GM20431 (cell line): Measurements from ENCODE around the gene TMEM165.

ENCODE experiments used
- in situ Hi-C: fragments of 300-500 bp; cut with MseI, MboI; formaldehyde crosslinking; loops from one replicate; pipeline ENCODE4 v1.15.0; 2020; ENCODE audit warnings: low sequenced_read_pairs; ENCODE audit not compliant: unreplicated experiment

Gene TMEM165

DNA sequence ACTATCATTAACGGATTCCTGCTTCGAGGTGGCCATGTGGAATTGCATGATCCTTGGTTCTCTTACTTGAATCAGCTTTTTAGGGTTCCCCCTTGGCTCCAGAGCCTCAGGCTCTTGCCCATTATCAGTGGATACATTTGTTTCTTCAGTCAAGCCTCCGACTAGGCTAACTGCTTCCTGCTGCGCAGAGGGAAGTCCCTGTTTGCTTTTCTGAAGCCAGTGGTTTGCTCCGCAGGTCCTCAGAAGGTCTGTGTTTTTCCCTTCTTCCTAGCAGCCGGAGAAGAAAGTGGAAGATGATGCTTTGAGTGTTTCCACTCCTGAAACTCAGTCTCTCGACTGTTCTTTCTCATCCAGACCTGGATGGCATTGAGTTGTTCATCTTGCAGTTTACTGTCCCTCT, 29.1 kb upstream of the TMEM165 start:
- in situ Hi-C loops: no loop called here

DNA sequence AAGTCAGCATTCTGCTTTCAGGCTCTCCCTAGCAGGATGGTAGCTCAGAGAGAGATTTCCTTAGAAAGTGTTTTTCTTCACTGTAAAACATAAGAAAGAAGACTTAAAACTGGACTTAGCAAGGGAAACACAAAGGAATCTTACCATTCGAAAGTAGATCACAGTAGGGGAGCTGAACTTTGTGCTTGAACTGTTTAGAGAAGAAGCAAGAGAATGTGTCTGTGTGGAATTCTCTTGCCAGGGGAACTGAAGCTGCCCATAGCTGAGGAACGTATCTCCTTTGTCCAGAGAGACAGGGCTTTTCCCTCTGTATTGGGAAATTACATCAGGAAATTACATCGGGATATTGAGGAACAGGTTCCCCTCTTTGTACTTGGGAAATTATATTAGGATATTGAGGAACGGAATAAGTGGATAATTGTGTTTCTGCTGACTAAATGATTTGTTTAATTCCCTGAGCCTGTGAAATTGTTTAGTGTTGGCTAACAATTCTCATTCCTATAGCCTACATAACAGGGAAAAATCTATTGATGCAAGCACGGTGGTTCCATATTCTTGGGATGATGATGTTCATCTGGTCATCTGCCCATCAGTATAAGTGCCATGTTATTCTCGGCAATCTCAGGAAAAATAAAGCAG, 28.6 kb upstream of the TMEM165 start:
- in situ Hi-C loops: no loop called here

DNA sequence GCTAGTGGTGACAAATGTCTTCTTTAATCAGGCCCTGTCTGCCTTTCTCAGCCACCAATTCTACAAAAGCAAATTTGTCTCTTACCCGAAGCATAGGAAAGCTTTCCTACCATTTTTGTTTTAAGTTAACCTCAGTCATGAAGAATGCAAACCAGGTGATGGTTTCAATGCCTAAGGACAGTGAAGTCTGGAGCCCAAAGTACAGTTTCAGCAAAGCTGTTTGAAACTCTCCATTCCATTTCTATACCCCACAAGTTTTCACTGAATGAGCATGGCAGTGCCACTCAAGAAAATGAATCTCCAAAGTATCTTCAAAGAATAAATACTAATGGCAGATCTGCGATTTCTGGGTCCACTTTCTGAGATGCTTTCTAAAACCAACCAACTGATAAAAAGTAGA, 25.8 kb upstream of the TMEM165 start:
- in situ Hi-C loops: no loop called here

DNA sequence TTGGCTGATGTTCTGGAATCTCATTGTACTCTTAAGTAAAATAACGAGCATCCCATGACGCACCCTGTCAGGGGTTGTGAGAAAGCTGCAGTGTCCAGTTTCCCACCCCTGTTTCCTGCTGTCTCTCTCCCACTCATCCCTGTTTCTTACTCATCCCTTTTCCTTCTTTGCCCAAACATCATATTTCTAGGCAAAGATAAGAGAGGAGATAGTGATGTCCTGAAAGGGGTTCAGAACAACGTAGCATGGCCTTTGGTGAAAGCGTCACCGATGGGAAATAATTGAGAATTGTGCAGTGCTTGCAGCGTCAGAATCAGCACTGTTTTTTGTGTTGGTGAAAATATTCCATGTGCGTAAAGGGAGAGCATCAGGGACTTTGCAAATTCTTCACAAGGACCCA, 23.5 kb upstream of the TMEM165 start:
- in situ Hi-C loops: no loop called here

DNA sequence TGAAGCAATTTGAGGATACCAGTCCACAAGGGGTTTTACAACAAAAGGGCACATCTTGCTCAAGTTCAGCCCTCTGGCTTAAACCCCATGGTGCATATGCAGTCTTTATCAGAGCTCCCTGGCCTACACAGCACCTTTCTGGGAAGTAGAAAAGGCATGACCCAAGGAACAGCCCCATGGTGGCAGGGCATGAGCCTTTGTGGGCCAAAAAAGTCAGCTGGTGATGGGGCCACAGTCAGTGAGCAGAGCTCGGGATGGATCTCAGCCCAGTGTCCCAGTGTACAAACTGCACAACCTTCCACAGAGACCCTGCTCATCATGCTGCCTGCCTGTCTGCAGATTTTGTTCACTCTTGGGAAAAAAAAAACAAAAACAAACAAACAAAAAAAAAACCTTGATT, 22.3 kb upstream of the TMEM165 start:
- in situ Hi-C loops: no loop called here

DNA sequence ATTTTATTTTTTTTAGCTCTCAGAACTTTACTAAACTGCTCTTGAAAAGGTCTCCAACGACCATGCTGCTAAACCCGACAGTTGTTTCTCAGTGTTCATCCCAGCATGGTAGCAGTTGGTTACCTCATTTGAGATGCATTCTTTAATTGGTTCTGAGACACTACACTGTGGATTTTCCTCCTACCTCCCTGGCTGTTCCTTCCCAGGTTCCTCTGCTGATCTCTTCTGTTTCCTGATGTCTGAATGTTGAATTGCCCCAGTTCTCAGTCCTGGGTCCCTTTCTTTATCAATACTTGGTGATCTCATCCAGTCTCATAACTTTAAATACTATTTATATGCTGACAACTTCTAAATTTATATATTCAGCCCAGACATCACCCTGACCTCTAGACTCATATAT, 19.1 kb upstream of the TMEM165 start:
- in situ Hi-C loops: no loop called here

DNA sequence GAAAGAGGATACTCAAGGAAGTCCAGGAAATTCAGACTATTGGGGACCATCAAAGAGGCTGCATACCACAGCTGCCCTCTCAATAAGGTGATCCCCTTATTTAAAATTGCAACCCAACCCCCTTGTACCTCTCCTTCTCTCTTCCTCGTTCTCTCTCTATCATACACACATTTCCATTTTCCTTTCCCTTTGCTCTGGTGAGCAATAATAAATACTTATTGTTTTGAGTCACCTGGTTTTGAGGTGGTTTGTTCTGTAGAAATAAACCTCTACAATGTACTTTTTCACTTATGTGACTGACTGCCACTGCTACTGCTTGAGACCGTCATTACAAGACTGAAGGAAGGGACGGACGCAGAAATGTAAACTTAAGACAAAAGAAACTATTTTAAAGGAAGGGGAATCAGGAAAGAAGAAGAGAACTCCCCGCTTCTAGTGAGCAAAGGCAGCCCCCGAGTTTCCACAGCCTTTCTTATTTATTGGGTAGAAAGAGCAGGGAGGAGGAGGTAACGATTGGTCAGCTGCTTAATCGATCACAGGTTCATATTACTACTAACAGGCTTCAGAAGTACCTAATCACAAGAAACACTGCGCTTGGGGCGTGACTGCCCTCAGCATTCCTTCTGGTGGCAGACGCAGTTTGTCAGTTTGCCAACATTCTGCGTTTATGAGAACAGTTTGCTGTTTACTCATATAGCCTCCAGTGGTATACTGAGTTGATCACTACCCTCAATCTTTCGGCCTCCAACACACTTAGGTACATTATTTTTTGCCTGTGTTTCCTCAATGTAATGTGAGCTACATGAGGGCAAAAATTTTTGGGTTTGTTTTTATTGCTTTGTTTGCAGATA, 16.9 kb upstream of the TMEM165 start:
- in situ Hi-C loops: no loop called here

DNA sequence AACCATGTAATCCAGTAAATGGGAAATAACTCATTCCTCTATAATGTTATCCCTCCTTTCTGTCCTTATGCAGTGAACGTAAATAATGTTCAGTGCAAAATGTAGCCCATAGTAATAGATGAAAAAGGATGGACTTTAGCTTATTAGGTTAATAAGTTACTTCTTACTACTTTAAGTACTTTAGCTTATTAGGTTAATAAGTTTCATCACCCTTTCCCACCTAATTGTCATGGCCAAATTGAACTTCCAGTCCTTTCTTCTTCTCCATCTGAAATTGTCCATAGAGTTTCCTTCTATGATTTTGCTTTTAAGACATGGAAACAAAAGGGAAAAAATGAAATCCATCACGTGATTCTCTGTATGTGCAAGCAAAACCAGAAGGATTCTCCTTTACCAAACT, 15.2 kb upstream of the TMEM165 start:
- in situ Hi-C loops: no loop called here

DNA sequence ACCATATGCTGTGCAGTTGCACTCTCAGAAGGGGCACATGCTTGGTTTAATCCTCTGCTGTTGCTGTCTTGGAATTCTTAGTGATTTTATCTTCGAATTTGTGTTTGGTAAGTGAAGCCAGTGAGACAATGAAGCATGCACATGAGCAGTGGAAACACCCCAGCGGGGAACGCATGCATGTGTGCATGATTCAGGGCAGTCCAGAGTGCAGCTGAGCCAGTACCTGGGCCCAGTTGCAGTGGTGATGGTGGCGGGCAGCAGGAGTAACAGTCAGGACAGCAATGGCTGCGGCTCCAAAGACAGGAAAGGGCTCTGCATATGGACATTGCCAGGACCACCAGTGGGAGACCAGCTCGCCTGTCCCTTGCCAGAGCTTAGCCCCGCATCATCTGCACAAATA, 14.3 kb upstream of the TMEM165 start:
- in situ Hi-C loops: no loop called here

DNA sequence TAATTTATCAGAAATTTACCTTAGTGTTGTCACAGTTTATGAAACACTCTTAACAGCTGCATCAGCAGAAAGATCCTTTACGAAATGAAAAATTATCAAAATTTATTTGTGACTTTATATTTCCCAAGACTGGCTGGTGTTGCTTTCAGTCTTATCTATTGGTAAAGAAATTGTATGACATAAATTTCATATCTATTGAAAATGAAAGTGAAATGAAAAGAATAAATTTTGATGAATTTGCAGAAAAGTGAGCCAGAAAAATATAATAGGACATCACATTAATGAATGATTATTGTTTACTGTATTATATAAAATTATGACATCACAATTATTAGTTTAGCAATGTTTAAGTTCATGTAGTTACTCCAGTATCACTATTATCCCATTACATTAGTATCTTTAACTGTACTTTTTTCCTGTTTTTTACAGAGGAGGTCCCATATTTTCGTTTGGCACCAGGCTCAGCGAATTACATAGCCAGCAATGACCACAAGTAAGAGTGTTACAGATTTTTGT, 13.2 kb upstream of the TMEM165 start:
- in situ Hi-C loops: no loop called here

DNA sequence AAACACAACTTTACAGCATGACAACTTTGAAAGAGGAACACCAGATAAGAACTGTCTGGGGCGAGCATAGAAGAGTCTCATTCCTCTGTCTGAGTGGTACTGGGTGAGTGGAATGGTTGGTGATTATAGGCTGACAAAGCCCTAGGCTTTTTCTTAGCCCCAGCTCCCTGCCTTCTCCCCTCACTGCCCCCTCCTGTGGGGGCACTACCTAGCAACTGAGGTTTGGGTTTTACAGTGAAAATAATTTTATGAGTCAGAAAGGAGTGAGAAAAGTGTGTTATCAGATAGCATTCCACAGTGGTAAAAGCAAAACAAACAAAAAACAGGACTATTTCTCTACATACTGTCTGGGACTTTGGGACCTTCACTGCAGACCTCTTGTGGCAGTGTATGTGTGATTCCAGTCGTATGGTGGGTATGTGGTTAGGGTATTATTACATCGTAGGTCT, 10.5 kb upstream of the TMEM165 start:
- in situ Hi-C loops: no loop called here

DNA sequence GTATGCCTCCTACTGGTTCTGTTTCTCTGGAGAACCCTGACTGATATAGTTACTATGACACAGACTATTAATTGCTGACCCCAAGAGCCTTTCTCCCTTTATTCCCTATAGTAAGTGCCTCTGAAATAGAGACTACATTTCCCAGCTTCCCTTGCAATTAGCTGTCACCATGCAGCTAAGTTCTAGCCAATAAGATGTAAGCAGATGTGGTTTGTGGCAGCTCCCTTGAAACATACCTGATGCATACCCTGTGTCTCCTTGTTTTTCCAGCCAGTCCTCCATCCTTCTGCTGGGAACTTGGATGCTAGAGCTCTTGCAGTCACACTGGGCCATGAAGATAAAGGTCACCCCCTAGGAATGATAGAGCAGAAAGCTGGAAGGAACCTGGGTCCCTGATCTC, 9.7 kb upstream of the TMEM165 start:
- in situ Hi-C loops: no loop called here

DNA sequence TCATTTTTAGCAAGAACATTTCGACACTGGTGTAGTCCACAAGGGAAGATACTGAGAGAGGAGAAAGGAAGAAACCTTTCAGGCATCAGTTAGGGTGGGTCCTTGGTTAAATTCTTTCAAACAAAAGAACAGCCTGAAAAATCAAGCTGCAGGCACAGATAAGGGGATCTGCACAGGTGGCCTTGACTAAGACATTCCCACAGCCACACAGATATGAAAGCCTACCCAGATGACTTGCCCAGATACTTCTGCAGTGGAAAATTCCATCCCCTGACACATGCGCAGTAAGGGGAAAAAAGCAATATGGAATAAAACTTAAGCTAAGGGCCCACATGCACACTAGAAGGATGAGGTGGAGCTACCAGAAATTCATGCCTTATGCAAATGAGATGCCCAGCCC, 8.9 kb upstream of the TMEM165 start:
- in situ Hi-C loops: no loop called here

DNA sequence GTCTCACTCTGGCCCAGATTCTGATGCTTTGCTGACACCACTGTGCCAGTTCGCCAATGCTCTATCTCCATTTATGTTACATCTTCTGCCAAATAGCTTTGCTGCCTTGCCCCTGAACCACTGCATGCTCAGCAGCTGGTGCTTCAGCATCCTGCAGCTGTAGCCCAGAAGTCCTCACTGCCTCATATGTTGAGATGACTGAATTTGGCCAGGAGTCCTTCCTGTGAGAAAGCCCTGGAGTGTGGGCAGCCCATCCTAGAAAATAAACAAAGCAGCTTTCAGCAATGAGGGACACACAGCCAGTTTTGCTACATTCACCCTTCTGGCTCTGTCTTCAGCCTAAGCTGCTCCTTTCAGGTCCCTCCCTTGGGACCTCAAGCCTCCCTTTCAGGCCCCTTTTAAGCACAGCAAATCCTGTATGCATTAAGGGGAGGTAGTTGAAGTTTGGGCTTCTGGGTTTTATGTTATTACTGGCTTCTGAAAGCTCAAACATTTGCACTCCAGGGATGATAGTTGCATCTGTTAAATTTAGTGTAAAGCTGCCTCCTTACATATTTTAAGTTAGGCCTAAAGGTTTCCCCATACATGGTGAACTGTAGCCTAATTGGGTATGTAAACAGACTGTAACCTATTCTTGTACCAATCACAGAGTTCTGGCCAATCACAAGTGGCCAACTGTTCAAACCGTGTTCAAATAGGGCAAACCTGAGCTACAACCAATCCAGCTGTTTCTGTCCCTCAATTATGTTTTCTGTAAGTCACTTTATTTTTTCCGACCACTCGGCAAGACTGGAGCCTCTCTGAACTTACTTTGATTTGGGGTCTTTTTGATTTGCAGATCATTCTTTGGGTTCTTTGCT, 2.1 kb upstream of the TMEM165 start:
- in situ Hi-C loops: no loop called here

DNA sequence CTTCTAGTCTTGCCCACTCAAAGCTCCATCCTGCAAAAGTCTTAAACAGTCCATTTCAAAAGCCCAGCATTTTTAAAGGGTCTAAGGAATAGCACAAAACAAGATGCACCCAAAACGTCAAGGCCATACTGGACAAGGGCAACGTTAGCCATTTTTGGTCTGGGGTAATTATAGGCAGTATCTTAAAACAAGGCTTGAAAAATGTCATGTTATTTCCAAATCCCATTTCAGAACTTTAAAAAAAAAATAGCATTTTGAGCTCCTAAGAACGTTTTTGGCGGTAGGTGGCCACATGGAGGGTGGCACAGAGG, 584 bp upstream of the TMEM165 start:
- in situ Hi-C loops: no loop called here

DNA sequence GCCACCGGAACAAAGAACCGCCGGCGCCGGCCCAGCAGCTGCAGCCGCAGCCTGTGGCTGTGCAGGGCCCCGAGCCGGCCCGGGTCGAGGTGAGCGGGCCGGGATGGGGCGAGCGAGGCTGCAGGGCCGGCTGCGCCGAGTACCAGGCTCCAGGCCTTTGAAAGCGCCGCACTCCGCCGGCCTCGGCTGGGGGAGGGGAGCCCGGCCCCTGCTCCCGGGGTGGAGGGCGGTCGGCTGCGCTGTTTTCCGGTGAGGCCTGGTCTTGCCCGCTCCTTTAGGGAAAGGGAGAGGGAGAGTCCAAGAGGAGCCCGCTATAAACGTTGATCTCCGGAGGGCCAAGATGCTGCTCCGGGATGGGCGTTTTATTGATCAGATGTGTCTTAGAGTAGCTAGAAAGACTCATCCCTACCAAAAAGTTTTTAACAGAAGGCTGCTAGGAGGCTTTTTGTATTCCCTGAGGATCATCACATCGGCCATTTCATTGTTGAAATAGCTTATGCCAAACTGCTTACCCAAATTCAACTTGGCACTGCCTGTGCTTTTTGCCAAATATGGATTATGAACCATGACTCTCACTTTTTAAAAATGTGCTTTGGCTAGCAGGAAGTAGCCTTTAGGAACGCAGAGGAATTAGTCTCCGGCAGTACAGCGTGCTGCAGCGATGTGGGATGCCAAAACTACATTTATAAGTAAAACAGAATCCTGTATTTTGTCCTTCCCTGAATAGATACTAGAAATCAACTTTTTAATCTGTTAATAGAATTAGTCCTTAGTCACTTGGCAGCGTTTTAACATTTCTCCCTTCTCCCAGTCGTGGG, 760 bp downstream of the TMEM165 start:
- in situ Hi-C loops: no loop called here

DNA sequence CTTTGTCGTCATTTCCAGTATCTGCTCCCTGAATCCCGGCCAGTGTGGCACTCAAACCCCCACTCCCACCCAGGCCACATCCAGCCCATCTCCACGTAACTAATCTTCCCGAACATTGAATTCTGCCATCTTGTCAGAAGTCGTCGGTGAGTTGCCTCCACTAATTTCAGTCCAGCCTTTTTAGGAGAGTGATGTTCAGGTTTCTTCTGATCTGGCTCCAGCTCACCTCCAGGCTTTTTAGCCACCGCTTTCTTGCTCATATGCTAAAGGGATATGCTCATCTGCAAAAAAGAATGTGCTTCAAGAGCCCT, 1.3 kb downstream of the TMEM165 start:
- in situ Hi-C loops: no loop called here

DNA sequence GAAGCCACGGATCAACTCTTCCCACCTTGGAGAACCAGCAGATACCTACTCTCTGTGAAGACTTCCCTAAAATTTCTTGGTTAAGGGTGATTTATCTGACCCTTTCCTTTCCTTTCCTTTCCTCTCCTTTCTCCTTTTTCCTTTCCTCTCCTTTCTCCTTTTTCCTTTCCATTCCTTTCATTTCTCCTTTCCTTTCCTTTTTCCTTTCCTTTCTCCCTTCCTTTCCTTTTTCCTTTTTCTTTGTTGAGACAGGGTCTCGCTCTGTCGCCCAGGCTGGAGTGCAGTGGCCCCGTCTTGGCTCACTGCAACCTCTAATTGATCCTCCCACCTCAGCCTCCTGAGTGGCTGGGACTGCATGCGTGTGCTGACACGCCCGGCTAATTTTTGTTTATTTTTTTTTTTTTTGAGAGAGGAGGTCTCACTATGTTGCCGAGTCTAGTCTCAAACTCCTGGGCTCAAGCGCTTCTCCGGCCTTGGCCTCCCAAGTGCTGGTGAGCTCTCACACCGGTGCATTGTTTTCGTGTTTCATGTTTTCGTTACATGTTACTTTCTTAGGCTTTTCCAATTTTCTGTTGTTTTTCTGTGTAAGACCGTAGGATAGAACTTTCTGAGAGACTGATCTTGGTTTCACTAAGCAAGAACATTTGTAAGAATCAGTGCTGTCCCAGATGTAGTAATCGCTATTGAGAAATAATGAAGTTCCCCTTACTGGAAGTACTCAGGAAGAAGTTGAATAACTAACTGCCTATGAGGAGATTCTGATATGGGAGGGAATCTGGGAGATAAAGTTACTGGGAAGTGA, 2.0 kb downstream of the TMEM165 start:
- in situ Hi-C loops: no loop called here

DNA sequence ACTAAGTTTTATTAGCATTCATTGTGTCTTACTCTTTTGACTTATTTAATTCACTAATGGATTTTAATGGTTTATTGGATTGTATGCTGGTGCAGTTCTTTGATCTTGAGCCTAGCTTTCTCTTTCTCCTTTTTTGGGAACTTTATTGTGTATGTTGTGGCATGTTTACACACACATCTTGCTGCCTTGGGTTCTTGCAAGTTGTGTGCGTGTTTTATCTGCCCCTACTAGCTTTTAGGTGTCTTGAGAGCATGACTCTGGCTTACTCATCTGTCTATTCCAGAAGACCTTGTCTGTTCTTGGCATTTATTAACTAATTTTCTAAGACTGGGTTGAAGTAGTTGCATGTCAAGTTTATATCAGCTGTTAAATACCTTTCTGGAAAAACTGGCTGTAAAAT, 2.7 kb downstream of the TMEM165 start:
- in situ Hi-C loops: no loop called here
